Renal cortex interstitium (tissue), 11 donors: ENCODE results near the gene SPATA13. TPM values are rescaled to one million over a fixed set of nuclear protein-coding genes. Genes with fewer than 3 reads are reported as not detected.

Source experiments
- DNase-seq, 11 donors: peaks; one replicate each; pipeline ENCODE4 v3.0.0-alpha.2; 2013; ENCODE audit warnings: low read depth in 9 of 11, low spot score in 4 of 11; ENCODE audit errors: extremely low read depth in 1 of 11
- polyA plus RNA-seq, 3 donors: library from polyadenylated mRNA; unstranded; fragments of 120-200 nt; gene quantifications; one replicate each; pipeline ENCODE4 v1.2.1, GENCODE V29; 2013; ENCODE audit not compliant: insufficient read length in 3 of 3

SPATA13 gene
- polyA plus RNA-seq, 3 donors = 46.0 to 59.7 (median 54.6) TPM

- DNase-seq = no peak
Measured at GRCh38 chr13:24257497-24257896, 97.0 kb downstream of the SPATA13 start.

GRCh38 chr13:24261566-24261965, 101.0 kb downstream of the SPATA13 start:
- no peak for DNase-seq

- DNase-seq = no peak
Measured at GRCh38 chr13:24263632-24264031, 103.1 kb downstream of the SPATA13 start.

- no peak for DNase-seq
Measured at GRCh38 chr13:24264976-24265375, 104.5 kb downstream of the SPATA13 start.

- DNase-seq = no peak
Measured at GRCh38 chr13:24265453-24265852, 104.9 kb downstream of the SPATA13 start.

- no peak for DNase-seq
Measured at GRCh38 chr13:24267274-24267673, 106.8 kb downstream of the SPATA13 start.

GRCh38 chr13:24267801-24268200, 107.3 kb downstream of the SPATA13 start:
- no peak for DNase-seq

- no peak for DNase-seq
Measured at GRCh38 chr13:24269821-24270220, 109.3 kb downstream of the SPATA13 start.

- DNase-seq = peak in 4 of 11 donors; percentile 25 to 40 (median 37)
Measured at GRCh38 chr13:24270639-24271141, 110.2 kb downstream of the SPATA13 start.

GRCh38 chr13:24271231-24271600, 110.7 kb downstream of the SPATA13 start:
- no peak for DNase-seq

- peak in 2 of 11 donors; percentile 28 to 42 for DNase-seq
Measured at GRCh38 chr13:24271601-24272451, 111.3 kb downstream of the SPATA13 start.

GRCh38 chr13:24272452-24273161, 112.1 kb downstream of the SPATA13 start:
- no peak for DNase-seq

- DNase-seq = no peak
Measured at GRCh38 chr13:24273926-24274325, 113.4 kb downstream of the SPATA13 start.

GRCh38 chr13:24274452-24275021, 114.0 kb downstream of the SPATA13 start:
- DNase-seq = peak in 4 of 11 donors; percentile 29 to 50 (median 32)

GRCh38 chr13:24275041-24275440, 114.5 kb downstream of the SPATA13 start:
- DNase-seq = no peak

GRCh38 chr13:24276306-24276705, 115.8 kb downstream of the SPATA13 start:
- DNase-seq = no peak

GRCh38 chr13:24276861-24277260, 116.3 kb downstream of the SPATA13 start:
- no peak for DNase-seq

GRCh38 chr13:24277761-24278160, 117.2 kb downstream of the SPATA13 start:
- peak in 5 of 11 donors; percentile 31 to 68 (median 47) for DNase-seq

GRCh38 chr13:24279327-24280110, 119.0 kb downstream of the SPATA13 start:
- DNase-seq = no peak
